CD14-positive monocyte (primary cell): ENCODE results near the gene THBS3. TPM values are rescaled to one million over a fixed set of nuclear protein-coding genes. Genes with fewer than 3 reads are reported as not detected.

ENCODE experiments used
- DNase-seq, 3 donors: peaks; one replicate each; pipeline ENCODE4 v3.0.0-alpha.2; 2011 to 2022
- H2AFZ ChIP-seq: 2 replicates; pipeline ENCODE4 v1.6.0; 2012; ENCODE audit warnings: mild to moderate bottlenecking, low read depth, low read length, inconsistent platforms; ENCODE audit not compliant: insufficient read depth, poor library complexity, severe bottlenecking
- H3K27ac ChIP-seq, 2 donors: 1 replicate in 1 of 2; 2 replicates in 1 of 2; pipeline ENCODE4 v1.5.1; 2012 to 2013; ENCODE audit warnings: low read length in 2 of 2, control low read depth in 1 of 2, inconsistent platforms in 1 of 2, low read depth in 1 of 2, mild to moderate bottlenecking in 1 of 2
- H3K27me3 ChIP-seq, 2 donors: one replicate each; pipeline versions ENCODE4 v1.6.0 to v1.6.1; 2011 to 2013; ENCODE audit warnings: low read length in 2 of 2; ENCODE audit not compliant: control insufficient read depth in 2 of 2, insufficient read depth in 2 of 2
- H3K36me3 ChIP-seq, 2 donors: replicated peaks in 1 of 2; 1 replicate in 1 of 2; 2 replicates in 1 of 2; pipeline versions ENCODE4 v1.5.1 to v1.6.1; 2012 to 2013; ENCODE audit warnings: low read length in 2 of 2, control low read depth in 1 of 2, inconsistent platforms in 1 of 2, mild to moderate bottlenecking in 1 of 2; ENCODE audit not compliant: insufficient read depth in 2 of 2, control insufficient read depth in 1 of 2
- H3K4me1 ChIP-seq, 2 donors: 1 replicate in 1 of 2; 2 replicates in 1 of 2; pipeline versions ENCODE4 v1.5.1 to v1.6.1; 2012 to 2013; ENCODE audit warnings: low read length in 2 of 2, control low read depth in 1 of 2, inconsistent platforms in 1 of 2, mild to moderate bottlenecking in 1 of 2, moderate library complexity in 1 of 2; ENCODE audit not compliant: insufficient read depth in 2 of 2, control insufficient read depth in 1 of 2
- H3K4me2 ChIP-seq: replicated peaks from 2 replicates; pipeline ENCODE3; 2012; ENCODE audit warnings: low read length, moderate library complexity, mild to moderate bottlenecking; ENCODE audit not compliant: poor library complexity, severe bottlenecking; ENCODE audit errors: extremely low read depth
- H3K4me3 ChIP-seq, 3 experiments: fragments of 200-600 bp in 1 of 3; sonication (generic) in 1 of 3; replicated peaks in 1 of 3; 1 replicate in 2 of 3; 2 replicates in 1 of 3; pipeline ENCODE4 v1.5.1; 2011 to 2013; ENCODE audit warnings: low read length in 3 of 3, mild to moderate bottlenecking in 3 of 3, control low read depth in 2 of 3, low read depth in 2 of 3, inconsistent platforms in 1 of 3, moderate library complexity in 1 of 3
- H3K79me2 ChIP-seq: 2 replicates; pipeline ENCODE4 v1.6.0; 2012; ENCODE audit warnings: mild to moderate bottlenecking, control low read depth, inconsistent platforms, low read length, moderate library complexity; ENCODE audit not compliant: insufficient read depth
- H3K9ac ChIP-seq: 2 replicates; pipeline ENCODE4 v1.6.0; 2017; ENCODE audit warnings: low read length, mild to moderate bottlenecking; ENCODE audit not compliant: insufficient read depth, poor library complexity, severe bottlenecking
- H3K9me3 ChIP-seq, 2 donors: replicated peaks in 1 of 2; 1 replicate in 1 of 2; 2 replicates in 1 of 2; pipeline versions ENCODE4 v1.5.1 to v1.6.1; 2012 to 2013; ENCODE audit warnings: low read length in 2 of 2, control low read depth in 1 of 2; ENCODE audit not compliant: control insufficient read depth in 1 of 2, insufficient read depth in 1 of 2
- H4K20me1 ChIP-seq: 2 replicates; pipeline ENCODE4 v1.6.0; 2012; ENCODE audit warnings: mild to moderate bottlenecking, low read length, control low read depth, moderate library complexity; ENCODE audit not compliant: insufficient read depth
- H3K27ac Mint-ChIP-seq, 7 donors: one replicate each; pipeline ENCODE4 v1.8.0; 2020; ENCODE audit warnings: mild to moderate bottlenecking in 7 of 7, mixed read lengths in 7 of 7, moderate library complexity in 6 of 7, inconsistent platforms in 2 of 7
- H3K27me3 Mint-ChIP-seq, 3 donors: one replicate each; pipeline ENCODE4 v1.8.0; 2021 to 2022; ENCODE audit warnings: low read depth in 3 of 3, mild to moderate bottlenecking in 3 of 3, mixed read lengths in 3 of 3, moderate library complexity in 3 of 3, inconsistent platforms in 1 of 3
- H3K36me3 Mint-ChIP-seq, 2 donors: one replicate each; pipeline ENCODE4 v1.8.0; 2020; ENCODE audit warnings: mixed read lengths in 2 of 2, inconsistent platforms in 1 of 2, mild to moderate bottlenecking in 1 of 2
- H3K4me1 Mint-ChIP-seq: one replicate; pipeline ENCODE4 v1.8.0; 2020; ENCODE audit warnings: mild to moderate bottlenecking, mixed read lengths
- H3K4me3 Mint-ChIP-seq, 2 donors: one replicate each; pipeline ENCODE4 v1.8.0; 2020; ENCODE audit warnings: mild to moderate bottlenecking in 2 of 2, mixed read lengths in 2 of 2, moderate library complexity in 1 of 2
- H3K9me3 Mint-ChIP-seq, 7 donors: one replicate each; pipeline ENCODE4 v1.8.0; 2020 to 2022; ENCODE audit warnings: mixed read lengths in 7 of 7, mild to moderate bottlenecking in 6 of 7, moderate library complexity in 6 of 7, inconsistent platforms in 2 of 7
- WGBS: methylation state at CpG from one replicate; pipeline ENCODE4 v1.1.5; 2013; ENCODE audit warnings: missing lambda C conversion rate; ENCODE audit not compliant: insufficient coverage; 5-methylcytosine and 5-hydroxymethylcytosine counted together
- intact Hi-C, 2 donors: fragments of 100-400 bp; cut with micrococcal nuclease; formaldehyde crosslinking; loops; one replicate each; pipeline versions ENCODE4 v1.15.0 to v1.15.1; 2023
- polyA plus RNA-seq, 3 donors: library from polyadenylated mRNA; depleted of rRNA in 1 of 3; unstranded in 2 of 3; stranded (reverse) in 1 of 3; fragments of 300-500 nt in 2 of 3; fragments of >200 nt in 1 of 3; fragmentation: Illumina TruSeq in 2 of 3; gene quantifications; 1 replicate in 2 of 3; 2 replicates in 1 of 3; pipeline ENCODE4 v1.2.3, GENCODE V29; 2012 to 2021
- TF ChIP-seq, protein P1 (sequence below): fragments of 200-600 bp; IDR thresholded peaks from one replicate; pipeline ENCODE4 v1.8.0; 2022; ENCODE audit warnings: antibody characterized with exemption, mild to moderate bottlenecking

The THBS3 gene
- polyA plus RNA-seq, 3 donors: 3.2 to 50.7 (median 5.3) TPM

DNA sequence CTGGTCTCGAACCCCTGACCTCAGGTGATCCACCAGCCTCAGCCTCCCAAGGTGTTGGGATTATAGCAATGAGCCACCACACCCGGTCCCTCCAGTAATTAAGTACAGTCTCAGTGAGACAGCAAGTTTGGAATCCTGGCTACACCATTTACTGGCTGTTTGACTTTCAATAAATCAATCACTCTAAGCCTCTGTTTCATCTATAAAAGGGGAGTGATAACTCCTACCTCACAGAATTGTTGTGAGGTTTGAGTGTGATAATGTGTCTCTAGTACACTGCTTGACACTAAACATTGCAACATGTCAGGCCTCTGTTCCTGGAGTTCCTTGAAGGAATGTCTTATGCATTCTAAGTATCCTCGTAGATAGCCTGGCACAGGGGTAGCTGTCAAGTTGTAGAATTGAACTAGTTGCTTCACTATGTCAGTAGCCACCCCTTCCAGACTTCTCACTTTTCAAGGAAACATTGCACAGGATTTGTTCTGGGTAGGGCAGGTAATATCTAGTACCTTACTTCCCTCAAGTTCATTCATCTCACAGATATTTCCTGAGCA lies 35.2 kb upstream of the THBS3 start:
- peaks cover 19 to 28% of the 10 kb centered on the region in 2 donors for H3K36me3 Mint-ChIP-seq
- H3K9me3 ChIP-seq: no peaks in the 10 kb centered on the region
- H3K27ac ChIP-seq: no peak overlapping the region
- H3K79me2 ChIP-seq: peaks cover 39% of the 10 kb centered on the region
- DNase-seq: no peak
- no peaks in the 10 kb centered on the region for H3K27me3 ChIP-seq
- H3K4me3 Mint-ChIP-seq: peak overlapping the region in 1 of 2 donors; percentile 80
- H3K9me3 Mint-ChIP-seq: peaks cover 0 to 2% (median 0%) of the 10 kb centered on the region in 7 donors
- peaks cover 41 to 59% of the 10 kb centered on the region in 2 donors for H3K4me1 ChIP-seq
- peaks cover 4% of the 10 kb centered on the region for H4K20me1 ChIP-seq
- H2AFZ ChIP-seq: peak overlapping the region; percentile 86
- TF ChIP-seq, protein P1, sequence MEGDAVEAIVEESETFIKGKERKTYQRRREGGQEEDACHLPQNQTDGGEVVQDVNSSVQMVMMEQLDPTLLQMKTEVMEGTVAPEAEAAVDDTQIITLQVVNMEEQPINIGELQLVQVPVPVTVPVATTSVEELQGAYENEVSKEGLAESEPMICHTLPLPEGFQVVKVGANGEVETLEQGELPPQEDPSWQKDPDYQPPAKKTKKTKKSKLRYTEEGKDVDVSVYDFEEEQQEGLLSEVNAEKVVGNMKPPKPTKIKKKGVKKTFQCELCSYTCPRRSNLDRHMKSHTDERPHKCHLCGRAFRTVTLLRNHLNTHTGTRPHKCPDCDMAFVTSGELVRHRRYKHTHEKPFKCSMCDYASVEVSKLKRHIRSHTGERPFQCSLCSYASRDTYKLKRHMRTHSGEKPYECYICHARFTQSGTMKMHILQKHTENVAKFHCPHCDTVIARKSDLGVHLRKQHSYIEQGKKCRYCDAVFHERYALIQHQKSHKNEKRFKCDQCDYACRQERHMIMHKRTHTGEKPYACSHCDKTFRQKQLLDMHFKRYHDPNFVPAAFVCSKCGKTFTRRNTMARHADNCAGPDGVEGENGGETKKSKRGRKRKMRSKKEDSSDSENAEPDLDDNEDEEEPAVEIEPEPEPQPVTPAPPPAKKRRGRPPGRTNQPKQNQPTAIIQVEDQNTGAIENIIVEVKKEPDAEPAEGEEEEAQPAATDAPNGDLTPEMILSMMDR: no peak
- H3K4me3 ChIP-seq: peak overlapping the region in 1 of 3 experiments; percentile 95
- H3K27me3 Mint-ChIP-seq: peaks cover 0 to 8% (median 2%) of the 10 kb centered on the region in 3 donors
- peak overlapping the region; percentile 75 for H3K4me2 ChIP-seq
- H3K4me1 Mint-ChIP-seq: peaks cover 53% of the 10 kb centered on the region
- H3K9ac ChIP-seq: no peak overlapping the region
- peaks cover 3 to 21% of the 10 kb centered on the region in 2 donors for H3K36me3 ChIP-seq
- H3K27ac Mint-ChIP-seq: peak overlapping the region in 5 of 7 donors; percentile 74 to 98 (median 96)
- WGBS: no CpG with 5 or more reads among the region's 3 CpGs
- intact Hi-C loops: loop anchor here (5.0 kb wide), 1 partner anchor 36 kb away; the partner anchor contains the start of genes MTX1 (in 2 of the 2) and THBS3 (in 2 of the 2)

DNA sequence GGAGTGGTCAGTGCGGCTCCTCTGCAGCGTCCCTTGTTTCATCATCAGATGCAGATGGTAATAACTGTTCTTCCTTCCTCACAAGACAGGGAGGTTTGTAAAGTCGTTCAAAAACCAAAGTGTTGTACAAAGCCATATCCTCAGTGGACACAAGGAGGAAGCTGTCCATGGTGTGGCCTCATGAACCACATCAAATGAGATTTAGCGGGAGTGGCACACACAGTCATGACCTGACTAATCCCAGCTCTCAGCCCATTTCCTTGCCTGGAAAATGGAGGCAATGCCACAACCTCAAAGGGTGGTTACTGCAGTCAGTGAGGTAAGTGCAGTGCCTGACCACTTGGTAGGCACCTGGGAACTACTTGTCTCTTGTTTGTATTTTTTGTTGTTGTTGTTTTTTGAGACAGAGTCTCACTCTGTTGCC lies 34.2 kb upstream of the THBS3 start:
- Mint-ChIP-seq H3K4me1 (peaks cover 57% of the 10 kb centered on the region), H3K27me3 (peaks cover 0 to 8% (median 2%) of the 10 kb centered on the region in 3 donors), H3K27ac (peak overlapping the region; percentile 94 to 99 (median 97)), H3K9me3 (peaks cover 0 to 2% (median 0%) of the 10 kb centered on the region in 7 donors), H3K36me3 (peaks cover 30 to 32% of the 10 kb centered on the region in 2 donors), H3K4me3 (peak overlapping the region; percentile 48 to 75)
- Histone ChIP-seq H4K20me1 (peaks cover 4% of the 10 kb centered on the region), H3K9me3 (no peaks in the 10 kb centered on the region), H3K27me3 (no peaks in the 10 kb centered on the region), H2AFZ (no peak overlapping the region), H3K4me1 (peaks cover 41 to 70% of the 10 kb centered on the region in 2 donors), H3K27ac (peak overlapping the region; percentile 62 to 87), H3K36me3 (peaks cover 13 to 31% of the 10 kb centered on the region in 2 donors), H3K9ac (peak overlapping the region; percentile 54), H3K4me3 (peak overlapping the region in 1 of 3 experiments; percentile 79), H3K4me2 (peak overlapping the region; percentile 75), H3K79me2 (peaks cover 39% of the 10 kb centered on the region)
- TF ChIP-seq, protein P1: no peak
- peak; percentile 88 to 93 (median 91) for DNase-seq
- 0% methylated on average over 2 of the region's 4 CpGs for WGBS
- intact Hi-C loops: loop anchor here (5.0 kb wide), 1 partner anchor 35 kb away; the partner anchor contains the start of genes MTX1 (in 2 of the 2) and THBS3 (in 2 of the 2)
